ENCODE data around the gene SUMF1.
"Not testable (repeated sequence)": the region's sequence is repeated elsewhere in the genome, so short reads cannot be mapped to it uniquely, and the experiment has no call there.

Gene SUMF1

GRCh38 chr3:4338751-4339150 is 128.3 kb downstream of the SUMF1 start:
- H3K4me1 ChIP-seq (ENCODE audit: control insufficient read depth, insufficient read depth, low read length, unreplicated experiment), result no peaks in the 10 kb centered on the region
- H3K27me3 ChIP-seq (ENCODE audit: insufficient read depth, low read length), result no peaks in the 10 kb centered on the region
- H2AFZ ChIP-seq (ENCODE audit: low read length, unreplicated experiment), result no peak overlapping the region
- no peak overlapping the region for H3K27ac ChIP-seq (ENCODE audit: low read depth, low read length)
- H3K4me3 ChIP-seq (ENCODE audit: low read depth, low read length), result no peak overlapping the region
- no peaks in the 10 kb centered on the region for H3K36me3 ChIP-seq (ENCODE audit: insufficient read depth, low read length)
- no peaks in the 10 kb centered on the region for H3K79me2 ChIP-seq (ENCODE audit: control insufficient read depth, insufficient read depth, low read length, unreplicated experiment)

GRCh38 chr3:4336850-4337546 is 130.1 kb downstream of the SUMF1 start:
- no peaks in the 10 kb centered on the region for H3K4me1 ChIP-seq (ENCODE audit: control insufficient read depth, insufficient read depth, low read length, unreplicated experiment)
- no peaks in the 10 kb centered on the region for H3K36me3 ChIP-seq (ENCODE audit: insufficient read depth, low read length)
- H3K27me3 ChIP-seq (ENCODE audit: insufficient read depth, low read length), result no peaks in the 10 kb centered on the region
- H2AFZ ChIP-seq (ENCODE audit: low read length, unreplicated experiment), result no peak overlapping the region
- H3K4me3 ChIP-seq (ENCODE audit: low read depth, low read length), result no peak overlapping the region
- no peak overlapping the region for H3K27ac ChIP-seq (ENCODE audit: low read depth, low read length)
- H3K79me2 ChIP-seq (ENCODE audit: control insufficient read depth, insufficient read depth, low read length, unreplicated experiment), result no peaks in the 10 kb centered on the region

DNA sequence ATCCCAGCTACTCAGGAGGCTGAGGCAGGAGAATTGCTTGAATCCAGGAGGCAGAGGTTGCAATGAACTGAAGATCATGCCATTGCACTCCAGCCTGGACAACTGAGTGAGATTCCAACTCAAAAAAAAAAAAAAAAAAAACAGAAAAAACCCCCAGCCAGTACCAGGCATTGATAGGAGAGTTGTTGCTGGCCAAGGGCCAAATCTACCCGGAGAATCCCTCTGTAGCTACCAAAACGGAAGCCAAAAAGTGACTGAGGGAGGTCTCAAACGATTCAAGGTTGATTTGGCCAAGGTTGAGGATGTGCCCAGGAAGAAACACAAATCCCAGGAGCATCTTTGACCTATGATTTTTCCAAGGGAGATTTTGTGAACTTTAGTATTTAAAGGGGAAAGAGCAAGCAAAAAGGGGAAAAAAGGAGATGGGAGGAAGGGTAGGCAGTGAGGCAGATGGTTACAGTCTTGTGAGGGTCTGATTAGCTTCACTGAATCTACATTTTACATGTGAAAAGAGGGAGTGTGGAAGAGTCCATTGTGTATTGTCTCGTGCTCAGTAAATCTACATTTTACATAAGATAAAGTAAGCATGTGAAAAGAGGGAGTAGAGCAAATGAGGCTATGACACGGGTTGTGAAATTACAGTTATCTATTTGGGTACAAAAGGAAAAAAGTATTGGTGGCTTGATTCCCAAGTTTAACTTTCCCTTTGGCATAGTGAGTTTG is 131.1 kb downstream of the SUMF1 start:
- Histone ChIP-seq H3K27me3 (ENCODE audit: insufficient read depth, low read length) (no peaks in the 10 kb centered on the region), H3K36me3 (ENCODE audit: insufficient read depth, low read length) (no peaks in the 10 kb centered on the region), H3K79me2 (ENCODE audit: control insufficient read depth, insufficient read depth, low read length, unreplicated experiment) (no peaks in the 10 kb centered on the region), H3K4me3 (ENCODE audit: low read depth, low read length) (no peak overlapping the region), H3K27ac (ENCODE audit: low read depth, low read length) (no peak overlapping the region), H3K4me1 (ENCODE audit: control insufficient read depth, insufficient read depth, low read length, unreplicated experiment) (no peaks in the 10 kb centered on the region), H2AFZ (ENCODE audit: low read length, unreplicated experiment) (no peak overlapping the region)

DNA sequence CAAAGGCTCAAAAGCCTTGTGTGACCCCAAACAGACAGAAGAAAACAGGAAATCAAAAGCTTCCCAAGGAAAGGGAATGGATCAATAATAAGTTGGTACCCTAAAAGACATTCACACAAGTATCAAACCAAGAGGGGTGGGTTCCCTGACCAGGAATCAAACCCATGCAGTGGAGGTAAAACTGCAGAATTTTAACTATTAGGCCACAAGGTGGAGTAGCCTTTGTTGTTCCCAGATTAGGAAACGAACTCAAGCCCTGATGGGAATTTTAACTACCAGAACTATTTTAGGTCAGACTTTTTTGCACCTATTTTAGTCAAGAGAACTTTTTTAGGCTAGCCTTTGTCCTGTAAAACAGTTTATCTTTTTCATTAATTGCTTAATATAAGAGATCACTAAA is 132.5 kb downstream of the SUMF1 start:
- no peak overlapping the region for H2AFZ ChIP-seq (ENCODE audit: low read length, unreplicated experiment)
- H3K79me2 ChIP-seq (ENCODE audit: control insufficient read depth, insufficient read depth, low read length, unreplicated experiment), result no peaks in the 10 kb centered on the region
- H3K27me3 ChIP-seq (ENCODE audit: insufficient read depth, low read length), result no peaks in the 10 kb centered on the region
- H3K27ac ChIP-seq (ENCODE audit: low read depth, low read length), result no peak overlapping the region
- no peaks in the 10 kb centered on the region for H3K4me1 ChIP-seq (ENCODE audit: control insufficient read depth, insufficient read depth, low read length, unreplicated experiment)
- H3K4me3 ChIP-seq (ENCODE audit: low read depth, low read length), result no peak overlapping the region
- H3K36me3 ChIP-seq (ENCODE audit: insufficient read depth, low read length), result no peaks in the 10 kb centered on the region

DNA sequence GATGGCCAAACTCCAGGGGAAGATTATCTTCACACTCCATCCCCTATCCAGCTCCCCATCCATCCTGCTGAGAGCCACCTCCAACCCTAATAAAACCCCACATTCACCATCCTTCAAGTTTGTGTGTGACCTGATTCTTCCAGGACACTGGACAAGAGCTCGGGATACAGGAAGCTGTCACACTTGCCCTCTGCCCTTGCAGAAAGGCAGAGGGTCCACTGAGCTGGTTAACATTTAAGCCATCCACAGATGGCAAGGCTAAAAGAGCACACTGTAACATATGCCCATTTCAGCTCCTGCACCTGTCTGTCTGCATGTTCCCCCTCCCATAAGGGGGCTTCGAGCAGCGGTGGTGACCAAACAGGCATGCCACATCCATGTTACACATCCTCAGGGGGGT is 134.1 kb downstream of the SUMF1 start:
- H3K79me2 ChIP-seq (ENCODE audit: control insufficient read depth, insufficient read depth, low read length, unreplicated experiment), result no peaks in the 10 kb centered on the region
- H3K36me3 ChIP-seq (ENCODE audit: insufficient read depth, low read length), result no peaks in the 10 kb centered on the region
- no peak overlapping the region for H3K27ac ChIP-seq (ENCODE audit: low read depth, low read length)
- no peak overlapping the region for H3K4me3 ChIP-seq (ENCODE audit: low read depth, low read length)
- H3K4me1 ChIP-seq (ENCODE audit: control insufficient read depth, insufficient read depth, low read length, unreplicated experiment), result no peaks in the 10 kb centered on the region
- no peaks in the 10 kb centered on the region for H3K27me3 ChIP-seq (ENCODE audit: insufficient read depth, low read length)
- no peak overlapping the region for H2AFZ ChIP-seq (ENCODE audit: low read length, unreplicated experiment)

GRCh38 chr3:4332574-4332973 is 134.5 kb downstream of the SUMF1 start:
- no peaks in the 10 kb centered on the region for H3K4me1 ChIP-seq (ENCODE audit: control insufficient read depth, insufficient read depth, low read length, unreplicated experiment)
- no peak overlapping the region for H3K27ac ChIP-seq (ENCODE audit: low read depth, low read length)
- H3K4me3 ChIP-seq (ENCODE audit: low read depth, low read length), result no peak overlapping the region
- no peaks in the 10 kb centered on the region for H3K79me2 ChIP-seq (ENCODE audit: control insufficient read depth, insufficient read depth, low read length, unreplicated experiment)
- H3K36me3 ChIP-seq (ENCODE audit: insufficient read depth, low read length), result no peaks in the 10 kb centered on the region
- H3K27me3 ChIP-seq (ENCODE audit: insufficient read depth, low read length), result no peaks in the 10 kb centered on the region
- no peak overlapping the region for H2AFZ ChIP-seq (ENCODE audit: low read length, unreplicated experiment)

DNA sequence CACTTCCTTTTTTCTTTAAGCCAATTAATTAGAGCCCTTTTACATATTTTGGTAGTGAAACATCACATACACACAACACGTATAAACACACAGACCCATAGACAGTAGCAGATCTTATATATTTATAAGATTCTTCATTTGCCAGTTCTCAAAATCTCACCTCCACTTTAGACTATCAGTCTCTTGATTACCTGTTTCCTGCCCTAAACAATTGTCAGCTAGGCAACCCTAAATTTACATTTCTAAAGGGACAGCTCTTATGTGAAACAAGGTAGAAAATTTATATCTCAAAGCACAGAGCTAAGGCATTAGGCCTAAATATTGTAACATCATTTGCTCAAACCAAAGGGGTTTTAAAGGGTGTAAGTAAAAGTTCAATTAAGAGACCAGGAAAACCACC is 135.0 kb downstream of the SUMF1 start:
- no peaks in the 10 kb centered on the region for H3K4me1 ChIP-seq (ENCODE audit: control insufficient read depth, insufficient read depth, low read length, unreplicated experiment)
- H3K27ac ChIP-seq (ENCODE audit: low read depth, low read length), result no peak overlapping the region
- H3K36me3 ChIP-seq (ENCODE audit: insufficient read depth, low read length), result no peaks in the 10 kb centered on the region
- H2AFZ ChIP-seq (ENCODE audit: low read length, unreplicated experiment), result no peak overlapping the region
- H3K27me3 ChIP-seq (ENCODE audit: insufficient read depth, low read length), result no peaks in the 10 kb centered on the region
- no peaks in the 10 kb centered on the region for H3K79me2 ChIP-seq (ENCODE audit: control insufficient read depth, insufficient read depth, low read length, unreplicated experiment)
- H3K4me3 ChIP-seq (ENCODE audit: low read depth, low read length), result no peak overlapping the region

DNA sequence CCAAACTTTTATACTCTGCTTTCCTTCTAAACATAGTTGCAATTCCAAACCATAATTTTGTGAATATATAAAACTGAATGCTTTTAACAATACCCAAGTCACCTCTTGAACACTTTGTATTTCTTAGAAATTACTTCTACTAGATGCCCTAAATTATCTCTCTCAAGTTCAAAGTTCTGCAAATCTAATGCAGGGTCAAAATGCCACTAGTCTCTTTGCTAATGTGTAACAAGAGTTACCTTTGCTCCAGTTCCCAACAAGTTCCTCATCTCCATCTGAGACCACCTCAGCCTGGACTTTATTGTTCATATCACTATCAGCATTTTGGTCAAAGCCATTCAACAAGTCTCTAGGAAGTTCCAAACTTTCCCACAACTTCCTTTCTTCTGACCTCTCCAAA is 137.3 kb downstream of the SUMF1 start:
- not testable (repeated sequence) for H3K4me3 ChIP-seq (ENCODE audit: low read depth, low read length); H2AFZ ChIP-seq (ENCODE audit: low read length, unreplicated experiment); H3K4me1 ChIP-seq (ENCODE audit: control insufficient read depth, insufficient read depth, low read length, unreplicated experiment); H3K27ac ChIP-seq (ENCODE audit: low read depth, low read length); H3K27me3 ChIP-seq (ENCODE audit: insufficient read depth, low read length); H3K79me2 ChIP-seq (ENCODE audit: control insufficient read depth, insufficient read depth, low read length, unreplicated experiment); H3K36me3 ChIP-seq (ENCODE audit: insufficient read depth, low read length)

DNA sequence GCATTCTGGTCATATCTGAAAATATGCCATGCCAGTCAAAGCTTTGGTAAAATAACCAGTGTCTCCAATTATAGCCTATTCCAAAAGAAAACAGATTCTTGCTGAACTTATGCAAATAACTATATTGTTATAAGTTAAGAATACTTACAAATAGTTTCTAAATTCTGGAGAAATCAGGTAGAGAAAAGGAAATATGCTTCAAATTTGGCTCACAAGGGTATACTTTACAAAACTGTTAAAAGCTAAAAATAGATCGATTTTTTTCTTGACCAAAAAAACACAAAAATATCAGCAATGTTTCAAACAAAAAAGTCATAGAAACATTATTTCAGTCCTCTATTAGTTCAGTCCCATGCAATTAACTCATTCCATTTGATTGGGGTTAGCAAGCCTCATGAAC is 140.2 kb downstream of the SUMF1 start:
- Histone ChIP-seq H3K4me1 (ENCODE audit: control insufficient read depth, insufficient read depth, low read length, unreplicated experiment) (peaks cover 16% of the 10 kb centered on the region), H3K36me3 (ENCODE audit: insufficient read depth, low read length) (no peaks in the 10 kb centered on the region), H3K27ac (ENCODE audit: low read depth, low read length) (no peak overlapping the region), H3K79me2 (ENCODE audit: control insufficient read depth, insufficient read depth, low read length, unreplicated experiment) (no peaks in the 10 kb centered on the region), H2AFZ (ENCODE audit: low read length, unreplicated experiment) (no peak overlapping the region), H3K4me3 (ENCODE audit: low read depth, low read length) (no peak overlapping the region), H3K27me3 (ENCODE audit: insufficient read depth, low read length) (no peaks in the 10 kb centered on the region)

DNA sequence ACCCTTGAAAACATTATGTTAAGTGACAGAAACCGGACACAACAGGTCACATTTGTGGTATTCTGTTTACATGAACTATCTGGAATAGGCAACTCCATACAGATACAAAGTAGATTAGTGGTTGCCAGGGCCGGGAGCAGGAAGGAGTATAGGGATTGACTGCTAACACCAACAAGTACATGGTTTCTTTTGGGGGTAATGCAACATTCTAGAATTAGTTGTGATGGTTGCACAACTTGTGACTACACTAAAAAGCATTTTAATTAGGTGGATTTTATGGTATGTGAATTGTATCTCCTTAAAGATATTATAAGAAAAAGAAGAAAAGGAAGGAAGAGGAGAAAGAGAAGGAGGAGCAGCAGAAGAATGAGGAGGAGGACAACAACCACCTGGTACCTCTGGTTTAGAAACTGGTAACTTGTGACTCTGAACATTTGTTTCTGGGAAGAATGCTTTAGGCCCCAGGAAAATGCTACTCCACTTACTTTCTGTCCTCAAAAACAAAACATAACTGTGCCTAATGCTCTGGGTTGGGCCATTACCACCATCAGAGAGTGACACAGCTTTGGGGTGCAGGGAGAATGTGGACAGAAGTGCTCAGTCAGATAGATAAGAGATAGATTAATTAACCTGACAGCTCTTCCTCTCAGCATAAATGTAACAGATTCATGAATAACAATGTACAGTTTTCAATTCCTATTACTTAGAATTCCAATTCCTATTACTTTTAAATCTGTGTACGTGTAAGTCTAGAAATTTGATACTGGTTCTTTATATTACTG is 143.6 kb downstream of the SUMF1 start:
- Histone ChIP-seq H3K27me3 (ENCODE audit: insufficient read depth, low read length) (no peaks in the 10 kb centered on the region), H2AFZ (ENCODE audit: low read length, unreplicated experiment) (peak overlapping the region; percentile 39), H3K4me3 (ENCODE audit: low read depth, low read length) (no peak overlapping the region), H3K4me1 (ENCODE audit: control insufficient read depth, insufficient read depth, low read length, unreplicated experiment) (peaks cover 16% of the 10 kb centered on the region), H3K79me2 (ENCODE audit: control insufficient read depth, insufficient read depth, low read length, unreplicated experiment) (no peaks in the 10 kb centered on the region), H3K36me3 (ENCODE audit: insufficient read depth, low read length) (no peaks in the 10 kb centered on the region), H3K27ac (ENCODE audit: low read depth, low read length) (peak overlapping the region; percentile 50)
